ENCODE data around the gene CPEB3.
"Not testable (repeated sequence)": the region's sequence is repeated elsewhere in the genome, so short reads cannot be mapped to it uniquely, and the experiment has no call there.

CPEB3 gene

GRCh38 chr10:92290837-92291615 lies at the start of gene CPEB3, which contains the start of gene MARCHF5:
Gene CPEB3 (minus strand): TSS chr10:92291078. CDS start chr10:92240350, 50,728 bp downstream.
Gene MARCHF5 (plus strand): TSS chr10:92291167. CDS start chr10:92291495, 328 bp downstream.
- peak; percentile 97 for DNase-seq

- DNase-seq: not testable (repeated sequence)
Measured at GRCh38 chr10:92329927-92330326, 39.0 kb upstream of the CPEB3 start.

- no peak for DNase-seq
Measured at GRCh38 chr10:92328993-92329392, 38.1 kb upstream of the CPEB3 start.

GRCh38 chr10:92327445-92328433 lies 36.9 kb upstream of the CPEB3 start:
- no peak for DNase-seq

DNA sequence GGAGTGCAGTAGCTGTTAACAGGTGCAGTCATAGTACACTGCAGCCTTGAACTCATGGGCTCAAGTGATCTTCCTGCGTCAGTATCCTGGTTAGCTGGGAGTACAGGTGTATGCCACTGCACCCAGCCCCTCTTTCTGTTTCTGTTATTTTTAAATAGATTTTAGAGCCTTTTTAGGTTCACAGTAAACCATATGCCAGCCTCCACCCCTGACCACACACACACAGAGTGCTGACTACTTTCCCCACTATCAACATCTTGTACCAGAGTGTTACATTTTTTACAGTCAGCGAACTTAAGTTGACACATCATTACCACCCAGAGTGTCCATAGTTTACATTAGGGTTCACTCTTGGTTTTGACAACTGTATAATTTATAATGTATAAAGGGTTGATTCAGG lies 32.2 kb upstream of the CPEB3 start:
- DNase-seq: no peak

- no peak for DNase-seq
Measured at GRCh38 chr10:92316610-92317009, 25.7 kb upstream of the CPEB3 start.

DNA sequence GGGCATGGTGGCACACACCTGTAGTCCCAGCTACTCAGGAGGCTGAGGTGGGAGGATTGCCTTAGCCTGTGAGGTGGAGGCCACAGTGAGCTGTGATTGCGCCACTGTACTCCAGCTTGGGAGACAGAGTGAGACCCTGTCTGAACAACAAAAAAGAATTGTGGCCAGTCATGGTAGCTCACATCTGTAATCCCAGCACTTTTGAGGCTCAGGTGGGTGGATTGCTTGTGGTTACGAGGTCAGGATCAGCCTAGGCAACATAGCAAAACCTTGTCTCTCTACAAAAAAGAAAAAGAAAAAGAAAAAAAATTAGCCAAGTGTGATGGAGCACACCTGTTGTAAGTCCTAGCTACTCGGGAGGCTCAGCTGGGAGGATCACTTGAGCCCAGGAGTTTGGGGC lies 22.9 kb upstream of the CPEB3 start:
- DNase-seq: no peak

GRCh38 chr10:92309272-92309671 lies 18.4 kb upstream of the CPEB3 start:
- no peak for DNase-seq

- no peak for DNase-seq
Measured at GRCh38 chr10:92305133-92306072, 14.5 kb upstream of the CPEB3 start.

DNA sequence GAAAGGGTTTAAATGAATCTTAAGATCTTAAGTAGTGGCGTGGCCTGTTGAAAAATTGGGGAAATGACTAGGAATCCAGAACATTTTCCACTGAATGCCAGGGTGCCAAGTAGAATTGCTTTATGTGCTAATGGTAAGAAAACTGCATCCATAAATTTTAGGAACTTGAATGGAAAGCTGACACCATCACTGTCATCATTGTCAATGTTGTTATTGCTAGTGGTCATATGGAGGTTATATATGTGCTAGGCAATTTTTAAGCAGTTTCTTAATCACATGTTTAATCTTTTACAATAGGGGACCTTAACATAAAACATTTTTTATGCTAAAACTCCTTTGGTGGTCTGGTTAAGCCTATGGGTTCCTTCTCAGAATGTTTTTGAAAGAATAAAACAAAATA lies 13.2 kb upstream of the CPEB3 start:
- no peak for DNase-seq

DNA sequence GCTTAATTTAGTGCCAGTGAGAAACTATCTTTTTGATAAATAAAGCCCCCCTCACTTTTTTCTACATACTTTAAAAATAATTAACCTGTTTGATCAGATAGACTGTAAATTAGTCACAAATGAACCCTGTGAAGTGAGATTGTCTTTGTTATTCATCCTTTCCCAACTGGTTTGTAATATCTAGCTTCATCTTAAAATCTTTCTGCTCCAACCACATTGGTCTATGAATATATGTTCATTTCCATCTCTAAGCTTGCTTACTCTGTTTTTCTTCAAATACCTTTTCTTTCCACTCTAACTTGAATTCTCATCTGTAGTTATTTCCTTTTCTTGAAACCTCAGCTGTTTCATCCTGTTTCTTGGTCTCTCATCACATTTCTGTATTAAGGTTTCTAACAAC lies 12.2 kb upstream of the CPEB3 start:
- DNase-seq: no peak

DNA sequence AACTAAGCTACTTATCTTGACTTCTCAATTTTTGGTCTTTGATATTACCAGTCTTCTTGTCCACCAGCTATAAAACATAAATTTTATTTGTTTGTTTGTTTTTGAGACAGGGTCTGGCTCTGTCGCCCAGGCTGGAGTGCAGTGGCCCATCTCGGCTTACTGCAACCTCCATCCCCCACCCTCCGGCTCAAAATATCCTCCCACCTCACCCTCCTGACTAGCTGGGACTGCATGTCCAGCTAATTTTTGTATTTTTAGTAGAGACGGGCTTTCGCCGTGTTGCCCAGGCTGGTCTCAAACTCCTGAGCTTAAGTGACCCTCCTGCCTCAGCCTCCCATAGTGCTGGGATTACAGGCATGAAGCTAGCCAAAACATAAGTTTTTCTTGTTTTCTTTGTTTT lies 7.6 kb upstream of the CPEB3 start:
- no peak for DNase-seq

- DNase-seq: peak; percentile 68
Measured at GRCh38 chr10:92291921-92292845, 1.3 kb upstream of the CPEB3 start.

DNA sequence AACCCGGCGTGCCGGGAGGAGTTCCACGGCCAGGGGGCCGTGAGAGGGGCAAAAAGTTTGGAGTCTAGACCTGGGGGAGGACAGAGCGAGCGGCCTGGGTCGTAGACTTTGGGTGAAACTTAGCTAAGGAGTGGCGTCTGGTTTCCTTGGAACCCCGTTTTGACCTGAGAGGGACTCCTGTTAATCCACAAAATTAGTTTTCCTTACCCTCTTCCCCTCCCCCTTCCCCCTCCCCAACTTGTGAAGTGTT lies 663 bp upstream of the CPEB3 start:
- no peak for DNase-seq

- no peak for DNase-seq
Measured at GRCh38 chr10:92290076-92290836, 622 bp downstream of the CPEB3 start.

GRCh38 chr10:92284112-92284704 lies 6.7 kb downstream of the CPEB3 start:
- no peak for DNase-seq

GRCh38 chr10:92278996-92279696 lies 11.7 kb downstream of the CPEB3 start:
- no peak for DNase-seq

DNA sequence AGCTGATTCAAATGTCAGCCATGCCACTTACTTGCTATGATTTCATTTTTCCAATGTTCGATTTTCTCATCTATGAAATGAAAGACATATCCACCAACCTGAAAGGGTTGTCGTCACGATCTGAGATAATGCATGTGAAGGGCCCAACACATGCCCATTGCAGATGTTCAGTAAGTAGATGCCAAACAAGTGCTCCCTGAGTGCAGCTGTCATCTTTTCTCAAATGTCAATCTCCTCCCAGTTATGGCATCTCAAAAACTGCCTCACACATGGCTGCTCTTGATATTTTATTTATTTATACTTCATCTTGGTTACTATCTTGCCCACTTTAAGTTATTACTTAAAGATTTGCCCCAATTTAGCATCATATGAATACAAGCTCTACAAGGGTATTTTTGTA lies 16.8 kb downstream of the CPEB3 start:
- DNase-seq: no peak

- DNase-seq: no peak
Measured at GRCh38 chr10:92268748-92269147, 22.1 kb downstream of the CPEB3 start.

DNA sequence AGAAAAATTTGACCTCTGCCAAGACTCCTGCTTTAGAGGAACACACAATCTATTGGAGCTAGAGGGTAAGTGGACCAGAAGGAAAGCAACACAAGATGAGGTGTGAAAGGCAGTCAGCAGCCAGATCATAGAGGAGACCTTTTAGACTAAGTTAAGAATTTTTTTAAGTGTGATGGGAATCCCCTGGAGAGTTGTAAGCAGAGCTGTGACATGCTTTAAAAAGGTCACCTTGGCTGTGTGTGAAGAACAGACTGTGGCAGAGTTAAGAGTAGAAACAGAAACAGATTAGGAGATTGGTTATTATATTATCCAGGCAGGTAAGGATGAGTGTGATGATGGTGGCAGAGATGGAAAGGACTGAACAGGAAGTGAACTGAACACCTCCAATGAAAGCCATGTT lies 23.5 kb downstream of the CPEB3 start:
- DNase-seq: peak; percentile 7
